GM18868 (cell line): Measurements from ENCODE around the gene PRDM1.
A peak's percentile ranks its signal among the peaks of the same experiment; 100 is the strongest.

ENCODE experiments used
- ATAC-seq: cut with Tn5 transposase; IDR thresholded peaks from one replicate; pipeline ENCODE4 v1.9.1; 2021; ENCODE audit warnings: mild to moderate bottlenecking, moderate library complexity; ENCODE audit not compliant: unreplicated experiment

The PRDM1 gene

DNA sequence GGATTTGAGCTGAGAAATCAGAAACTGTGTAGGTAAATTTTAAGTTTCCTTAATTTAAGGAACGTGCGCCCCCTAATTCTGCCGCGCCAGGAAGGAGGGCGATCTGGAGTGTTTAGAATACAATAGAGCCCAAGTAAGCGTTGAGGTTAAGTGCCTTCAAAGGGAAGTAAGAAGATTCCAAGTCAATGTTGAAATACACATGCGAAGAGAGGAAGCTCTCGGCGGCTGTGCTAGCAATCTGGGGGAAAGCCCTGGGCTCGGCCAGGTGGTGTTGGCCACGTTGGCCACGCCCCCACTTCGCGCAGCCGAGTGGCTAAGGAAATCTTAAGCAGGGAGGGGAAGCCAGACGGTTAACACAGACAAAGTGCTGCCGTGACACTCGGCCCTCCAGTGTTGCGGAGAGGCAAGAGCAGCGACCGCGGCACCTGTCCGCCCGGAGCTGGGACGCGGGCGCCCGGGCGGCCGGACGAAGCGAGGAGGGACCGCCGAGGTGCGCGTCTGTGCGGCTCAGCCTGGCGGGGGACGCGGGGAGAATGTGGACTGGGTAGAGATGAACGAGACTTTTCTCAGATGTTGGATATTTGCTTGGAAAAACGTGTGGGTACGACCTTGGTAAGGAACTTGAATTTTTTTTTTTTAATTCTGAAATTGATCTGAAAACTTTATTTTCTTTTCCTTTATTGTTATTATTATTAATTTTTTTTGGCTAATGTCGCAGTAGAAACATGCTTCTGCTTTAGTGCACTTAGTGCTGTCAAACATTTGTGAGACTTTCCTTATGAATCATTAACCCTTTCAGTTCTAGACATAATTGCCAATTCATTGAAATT is at the start of gene PRDM1:
TSS of gene PRDM1 (plus strand) at position 353 of the 830 bp plus-strand sequence. CDS start at position 571, 218 bp downstream.
- peak; percentile 55 for ATAC-seq

DNA sequence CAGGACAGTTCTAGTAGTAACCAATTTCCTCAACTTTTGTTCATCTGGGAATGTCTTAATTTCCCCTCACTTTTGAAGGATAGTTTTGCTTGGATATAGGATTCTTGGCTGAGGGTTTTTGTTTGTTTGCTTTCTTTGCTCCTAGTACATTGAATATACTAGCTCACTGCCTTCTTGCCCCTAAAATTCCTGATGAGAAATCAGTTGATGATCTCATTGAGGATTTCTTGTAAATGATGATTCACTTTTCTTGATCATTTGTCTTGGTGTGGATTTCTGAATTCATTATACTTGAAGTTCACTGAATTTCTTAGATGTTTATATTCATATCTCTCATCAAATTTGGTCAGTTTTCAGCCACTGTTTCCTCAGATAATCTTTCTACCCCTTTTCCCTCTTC is 49.1 kb upstream of the PRDM1 start:
- ATAC-seq, result no peak

DNA sequence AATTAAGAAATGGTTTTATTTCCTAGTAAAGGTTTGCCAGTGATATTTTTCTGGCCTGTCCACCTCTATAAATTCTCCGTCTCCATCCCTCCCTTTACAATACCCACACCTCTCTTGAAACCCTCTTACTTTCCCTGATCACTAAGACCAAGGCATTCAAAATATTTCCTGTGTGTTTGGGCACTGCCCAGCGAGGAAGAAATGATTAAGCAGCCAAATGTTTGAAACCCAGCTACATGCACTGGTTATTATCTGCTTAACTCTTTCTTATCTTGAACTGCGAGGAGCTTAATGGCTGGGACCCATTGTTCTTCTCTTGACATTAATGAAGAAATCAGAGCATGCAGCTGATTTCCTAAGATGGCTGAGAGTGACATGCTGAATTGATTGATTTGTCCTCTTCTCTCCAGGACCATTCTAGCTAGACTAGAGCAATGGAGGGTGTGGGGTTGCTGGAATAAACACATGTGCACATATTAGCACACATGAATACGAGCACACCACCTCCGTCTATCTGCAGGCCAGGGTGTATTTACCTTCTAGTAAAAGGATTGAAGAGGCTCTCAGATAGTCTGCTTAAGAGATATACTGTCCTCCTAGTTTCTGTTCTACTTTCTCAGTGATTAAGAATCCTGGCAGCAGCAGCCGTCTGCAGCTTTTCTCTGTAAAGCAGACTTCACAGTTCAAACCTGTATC is 46.1 kb upstream of the PRDM1 start:
- no peak for ATAC-seq

DNA sequence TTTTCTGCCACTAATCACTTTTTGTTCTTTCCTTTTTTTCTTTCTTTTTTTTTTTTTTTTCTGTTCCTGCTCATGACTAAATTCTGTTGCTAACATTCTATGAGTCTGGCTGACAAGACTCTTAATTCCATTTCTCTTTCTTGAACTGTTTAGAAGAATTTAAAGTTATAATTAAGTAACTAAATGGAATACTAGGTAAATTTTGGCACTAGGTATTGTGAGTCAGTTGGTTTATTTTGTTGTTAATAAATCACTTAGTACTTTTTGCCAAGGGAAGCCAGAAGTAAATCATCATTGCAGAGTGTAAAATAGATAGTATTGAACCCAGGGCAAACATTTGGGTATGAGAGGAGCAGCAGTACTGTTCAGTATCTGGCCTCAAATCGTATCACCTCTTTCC is 42.0 kb upstream of the PRDM1 start:
- no peak for ATAC-seq

DNA sequence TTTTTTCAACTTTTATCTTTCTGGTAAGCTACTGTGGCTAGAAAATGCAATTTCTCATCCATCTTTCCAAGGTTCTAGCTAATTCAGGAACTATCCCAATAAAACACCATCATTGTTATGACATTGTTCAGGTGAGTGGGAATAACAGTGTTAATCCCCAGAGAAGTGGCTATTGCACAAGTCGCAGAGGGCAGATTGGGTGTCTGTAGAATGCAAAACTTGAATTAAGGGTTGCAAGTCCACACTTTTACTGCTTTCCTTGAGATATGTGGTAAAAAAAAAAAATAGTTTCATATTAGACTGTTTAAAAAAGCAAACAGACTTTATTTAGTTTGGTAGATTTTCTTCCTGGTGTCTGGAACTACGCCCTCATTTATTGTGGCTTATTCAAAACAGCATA is 41.1 kb upstream of the PRDM1 start:
- no peak for ATAC-seq

DNA sequence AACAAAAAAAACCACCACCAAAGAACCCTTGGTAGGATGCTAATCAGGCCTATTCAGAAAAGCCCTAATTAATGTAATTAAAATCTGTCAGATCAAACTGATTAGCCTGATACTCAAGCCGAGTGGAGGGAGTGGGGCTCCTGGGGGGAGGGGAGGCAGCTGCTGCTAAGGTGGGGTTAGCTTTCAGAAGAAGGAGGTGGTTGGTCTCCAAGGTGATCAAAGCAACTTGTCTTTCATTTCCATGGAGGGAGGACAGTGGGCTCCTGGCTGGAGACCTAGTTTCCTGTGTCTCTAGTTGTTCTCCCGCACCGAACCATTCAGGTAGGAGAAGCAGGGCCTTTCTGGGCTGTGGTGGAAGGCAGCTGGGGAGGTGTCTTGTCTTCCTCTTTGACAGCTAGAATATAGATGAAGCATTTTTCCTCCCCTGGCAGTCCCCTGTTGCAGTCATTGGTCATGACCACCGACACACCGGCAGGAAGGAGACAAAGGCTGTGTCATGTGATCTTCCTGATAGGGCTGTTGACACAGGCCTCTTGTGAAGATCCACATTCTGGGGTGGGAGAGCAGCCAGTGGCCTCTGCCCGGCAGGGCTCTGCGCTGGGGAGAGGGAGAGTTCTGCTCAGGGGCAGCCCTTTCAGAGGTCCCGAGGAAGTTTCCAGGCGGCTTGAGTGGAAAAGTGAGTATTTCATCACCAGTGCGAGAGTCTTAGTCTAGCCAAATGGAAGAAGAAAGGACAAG is 39.9 kb upstream of the PRDM1 start:
- ATAC-seq, result no peak

DNA sequence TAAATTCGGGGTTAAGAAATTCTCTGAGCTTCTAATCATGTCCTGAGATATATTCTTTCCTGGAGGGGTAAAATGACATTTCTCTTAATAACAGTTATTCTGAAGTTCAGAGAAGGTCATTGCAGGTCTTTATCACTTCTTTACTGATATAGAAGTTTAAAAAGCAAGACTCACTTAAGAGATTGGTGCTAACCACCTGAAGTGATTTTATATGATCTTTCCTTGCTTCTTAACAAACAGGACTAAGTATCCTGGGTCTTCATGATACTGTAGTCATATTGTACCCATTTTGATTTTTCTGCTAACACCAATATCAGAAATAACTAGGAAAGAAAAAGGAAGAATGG is 39.3 kb upstream of the PRDM1 start:
- no peak for ATAC-seq

DNA sequence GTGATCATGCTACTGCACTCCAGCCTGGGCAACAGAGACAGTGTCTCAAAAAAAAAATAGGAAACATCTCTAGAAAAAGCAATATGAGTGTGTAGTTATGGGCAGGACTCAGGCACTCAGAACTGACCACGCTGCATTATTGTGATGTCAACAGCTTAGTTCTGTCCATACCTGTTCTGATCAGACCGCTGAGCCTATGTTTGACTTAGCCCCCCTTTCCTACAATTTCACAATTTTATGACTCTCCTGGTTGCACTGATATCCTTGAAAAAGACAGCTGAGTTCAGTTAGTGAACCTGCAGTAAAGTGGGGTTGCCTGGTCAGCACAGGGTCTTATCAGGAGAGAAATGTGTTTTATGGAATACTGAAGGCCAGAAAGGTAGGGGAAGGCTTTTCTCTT is 37.8 kb upstream of the PRDM1 start:
- no peak for ATAC-seq

DNA sequence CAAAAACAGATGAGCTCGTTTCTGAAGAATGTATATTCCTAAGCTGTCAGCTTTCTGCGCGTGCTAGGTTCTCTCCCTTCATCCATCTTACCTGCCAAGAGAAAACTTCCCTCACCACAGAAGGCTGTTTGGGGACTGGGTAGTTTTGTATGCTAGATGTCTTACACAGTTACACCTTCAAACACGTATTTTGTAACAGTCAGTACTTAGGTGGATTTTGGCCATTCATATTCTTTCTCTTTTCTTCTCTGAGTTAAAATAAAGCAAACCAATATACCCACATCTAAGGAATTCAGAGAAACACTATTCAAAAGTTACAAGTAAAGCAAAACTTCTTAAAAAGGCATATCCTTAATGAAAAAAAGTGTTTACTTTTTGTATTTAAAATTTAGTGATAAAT is 35.6 kb upstream of the PRDM1 start:
- no peak for ATAC-seq

DNA sequence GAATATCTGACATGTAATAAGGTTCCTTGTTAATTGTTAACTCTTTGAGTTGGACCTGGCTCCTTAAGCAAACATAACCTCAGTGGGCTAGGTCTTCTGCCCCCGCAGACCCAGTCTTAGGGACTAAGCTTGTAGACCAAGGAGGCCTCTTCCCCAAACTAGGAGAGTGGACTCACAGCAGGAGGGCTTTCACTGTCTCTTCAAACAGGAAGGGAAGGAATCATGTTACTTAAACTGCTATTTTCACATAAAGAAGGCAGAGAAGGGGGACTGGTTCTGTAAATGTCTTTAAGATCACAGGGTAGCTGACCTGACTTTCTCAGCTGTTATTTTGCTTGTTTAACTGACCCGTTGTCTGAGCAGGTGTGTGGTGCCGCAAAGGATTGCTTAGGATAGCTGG is 34.9 kb upstream of the PRDM1 start:
- no peak for ATAC-seq

DNA sequence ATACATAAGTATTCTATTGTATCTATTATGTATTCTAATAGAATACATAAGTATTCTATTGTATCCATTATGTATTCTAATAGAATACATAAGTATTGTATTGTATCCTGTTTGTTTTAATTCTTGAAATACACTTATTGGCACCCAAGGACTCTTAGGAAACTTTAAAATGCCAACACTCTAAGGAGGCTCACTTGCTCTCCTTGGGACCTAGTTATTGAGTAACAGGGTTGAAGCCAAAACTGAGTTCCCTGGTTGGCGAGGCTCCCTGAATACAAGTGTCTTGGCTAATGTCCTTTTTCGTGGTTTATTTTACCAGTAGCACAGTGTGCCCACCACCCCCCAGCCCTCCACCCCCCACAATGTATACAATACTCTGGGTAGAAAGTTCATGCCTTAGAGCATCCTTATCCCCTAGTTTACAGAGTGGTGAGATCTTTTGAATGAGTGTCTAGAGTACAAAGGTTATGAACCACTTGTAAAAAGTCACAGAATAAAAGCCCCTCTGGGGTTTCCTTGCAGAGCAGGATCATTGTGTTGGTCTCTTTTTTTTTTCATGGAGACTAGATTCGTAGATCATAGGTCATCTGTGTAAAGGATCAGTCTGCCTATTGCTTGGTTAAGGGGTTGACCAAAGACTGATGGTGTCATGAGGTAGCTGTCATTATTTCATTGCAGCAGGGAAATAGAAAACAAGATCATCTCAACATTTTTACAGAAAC is 32.5 kb upstream of the PRDM1 start:
- no peak for ATAC-seq

DNA sequence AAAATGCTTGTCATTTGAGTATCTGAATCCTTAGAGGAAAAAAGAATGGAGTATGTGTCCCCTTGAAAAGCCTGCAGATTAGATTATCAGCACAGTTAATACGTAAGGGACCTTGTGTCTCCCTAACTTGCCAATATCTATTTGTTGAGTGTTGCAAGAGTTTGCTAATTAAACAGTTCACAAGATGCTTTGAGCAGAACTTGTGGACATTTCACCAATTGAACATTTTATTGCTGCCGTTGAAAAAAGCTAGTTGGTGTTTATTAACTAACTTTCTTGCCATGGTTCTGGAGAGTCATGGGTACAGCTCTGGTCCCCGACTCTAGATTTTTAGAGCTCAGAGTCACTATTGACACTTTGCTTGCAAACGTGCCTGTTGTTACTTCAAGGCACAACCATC is 30.6 kb upstream of the PRDM1 start:
- ATAC-seq, result no peak

DNA sequence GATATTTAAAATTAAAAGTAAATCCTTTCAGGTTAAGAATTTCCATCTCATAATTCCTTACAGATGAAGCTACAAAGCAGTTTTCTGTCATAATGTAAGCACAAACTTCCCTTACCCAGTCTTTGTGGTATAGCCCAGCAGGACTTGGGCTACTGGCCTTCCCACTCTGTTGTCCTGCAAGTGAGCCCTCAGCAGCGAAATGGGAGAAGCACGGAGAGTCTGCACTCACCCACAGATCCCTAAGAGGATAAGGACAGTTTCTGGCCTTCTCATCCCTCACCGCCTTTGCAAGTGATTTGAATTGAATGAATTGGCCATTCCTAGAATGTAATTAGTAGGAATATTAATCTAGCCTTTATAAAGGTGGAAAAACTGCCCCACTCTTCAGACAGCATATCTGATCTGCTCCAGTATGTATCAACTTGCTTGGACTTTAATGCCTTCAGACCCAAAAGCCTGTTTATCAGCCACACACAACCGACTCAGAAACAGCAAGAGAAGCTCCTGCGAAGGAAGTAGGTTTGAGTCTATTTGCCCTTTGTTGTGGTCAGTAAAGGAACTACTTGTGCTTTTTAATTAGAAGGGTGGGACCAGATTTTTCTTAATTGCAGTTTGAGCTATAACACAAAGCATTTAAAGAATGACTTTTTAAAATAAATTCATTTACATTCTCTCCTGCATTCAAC is 29.9 kb upstream of the PRDM1 start:
- ATAC-seq, result no peak

DNA sequence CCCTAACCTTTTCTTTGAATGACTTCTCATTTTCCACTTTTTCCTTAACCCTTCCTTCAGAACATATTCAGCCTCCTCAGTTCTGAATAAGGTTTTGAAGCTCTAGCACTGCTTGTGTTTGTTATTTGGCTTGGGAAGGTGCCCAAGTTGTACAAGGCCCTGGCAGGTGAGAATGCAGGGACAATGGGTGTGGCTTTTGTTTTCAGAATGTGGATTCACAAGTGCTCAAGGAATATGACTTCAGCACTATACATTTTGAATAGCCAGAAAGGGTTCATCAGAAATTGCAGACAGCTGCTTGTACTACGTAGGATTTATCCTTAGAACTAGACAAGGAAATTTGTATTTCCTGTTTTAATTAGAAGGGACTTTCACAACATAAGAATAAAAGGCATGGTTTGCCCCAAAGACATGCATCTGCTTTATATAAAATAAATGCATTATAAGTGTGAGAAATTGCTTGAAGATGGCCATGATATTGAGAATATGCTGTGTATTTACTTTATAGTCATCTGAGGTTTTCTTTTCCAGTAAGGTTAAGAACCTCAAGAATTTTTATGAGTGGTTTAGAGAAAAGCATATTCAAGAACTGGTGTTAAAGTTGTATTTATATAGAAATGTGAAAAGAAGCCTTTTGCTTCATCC is 29.3 kb upstream of the PRDM1 start:
- ATAC-seq, result no peak

DNA sequence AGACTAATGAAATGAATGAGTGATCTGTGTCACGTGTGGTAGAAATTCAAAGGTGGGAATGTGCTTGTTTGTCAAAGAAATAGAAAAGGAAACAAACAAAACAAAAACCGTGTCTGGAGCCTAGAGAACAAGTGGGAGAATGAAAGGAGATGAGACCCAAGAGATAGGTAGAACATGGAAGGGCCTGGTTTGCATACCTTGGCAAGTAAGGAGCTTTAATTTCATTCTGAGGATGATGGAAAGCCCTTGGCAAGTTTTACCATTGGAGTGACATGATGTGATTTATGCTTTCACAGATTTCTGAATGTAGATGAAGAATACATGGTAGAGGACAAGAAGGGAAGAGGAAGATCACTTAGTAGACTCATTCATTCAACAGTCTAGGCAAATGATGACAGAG is 26.8 kb upstream of the PRDM1 start:
- ATAC-seq, result no peak

DNA sequence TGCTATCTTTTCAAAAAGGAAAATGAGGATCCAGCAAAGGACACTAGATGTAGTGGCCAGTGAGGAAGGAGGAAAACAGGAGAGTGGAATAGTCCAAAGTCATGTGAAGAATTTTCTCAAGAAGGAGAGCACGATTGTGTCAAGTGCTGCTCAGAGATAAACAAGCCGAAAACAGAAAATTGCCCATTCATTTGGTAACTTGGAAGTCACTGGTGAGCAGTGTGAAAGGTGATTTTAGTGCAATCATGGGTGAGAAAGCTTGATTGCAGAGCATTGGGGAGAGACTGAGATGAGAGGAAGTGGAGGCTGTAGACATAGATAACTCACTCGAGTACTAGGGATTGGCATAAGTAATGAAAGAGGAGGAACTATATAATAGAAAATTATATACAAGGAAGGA is 26.0 kb upstream of the PRDM1 start:
- ATAC-seq, result no peak

DNA sequence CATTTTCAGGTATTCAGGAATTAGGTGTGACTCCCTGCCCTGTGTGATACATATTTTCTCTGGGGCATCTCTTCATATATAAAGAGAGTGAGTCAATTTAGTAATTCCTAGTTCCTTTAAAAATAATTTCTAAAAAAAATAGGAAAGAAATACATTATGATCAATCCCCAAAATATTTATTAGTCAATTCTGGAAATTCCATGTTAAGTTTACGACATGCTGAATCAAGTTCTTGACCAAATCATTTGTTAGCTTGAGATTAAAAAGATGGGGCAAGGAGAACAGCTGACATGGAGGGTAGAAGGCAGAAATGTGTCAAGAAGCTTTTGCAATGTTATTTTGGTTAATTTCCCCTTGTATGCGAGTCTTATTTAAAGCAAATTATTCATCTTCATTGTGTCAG is 22.7 kb upstream of the PRDM1 start:
- ATAC-seq, result no peak

DNA sequence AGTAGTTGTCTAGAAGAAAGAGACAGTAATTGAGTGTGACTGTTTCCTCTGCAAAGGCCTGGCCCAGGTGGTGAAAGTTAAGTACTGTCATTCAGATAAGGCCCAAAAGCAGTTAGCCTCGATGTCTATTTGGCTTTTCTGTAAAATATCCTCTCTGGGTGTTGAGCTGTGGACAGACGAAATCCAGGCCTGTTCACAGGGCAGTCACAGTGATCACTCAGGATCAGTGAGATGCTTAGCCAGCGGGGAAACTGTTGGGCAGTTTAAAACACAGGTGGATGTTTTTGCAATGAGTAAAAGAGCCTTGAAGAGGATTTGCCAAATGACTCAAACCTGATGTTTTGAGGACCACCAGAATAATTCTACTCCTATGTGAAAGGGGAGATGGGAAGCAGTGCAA is 22.0 kb upstream of the PRDM1 start:
- no peak for ATAC-seq

DNA sequence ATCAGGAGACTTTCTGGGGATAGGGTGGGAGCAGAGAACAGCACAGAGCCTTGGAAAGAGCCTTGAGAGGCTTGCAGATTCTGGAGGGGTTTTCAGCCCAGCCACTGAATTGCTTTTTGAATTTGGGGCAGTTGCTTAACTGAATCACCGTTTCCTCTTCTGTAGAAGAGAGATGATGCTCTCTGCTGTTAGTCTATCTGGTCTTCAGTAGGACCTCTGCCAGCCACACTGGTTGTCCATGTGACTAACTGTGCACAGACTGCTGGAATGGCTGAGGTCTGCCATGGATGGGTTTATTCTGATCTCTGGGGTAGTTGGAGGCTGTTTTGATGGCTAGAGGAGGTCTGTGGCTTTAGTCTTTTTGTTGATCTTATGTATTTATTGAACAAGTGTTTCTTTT is 21.4 kb upstream of the PRDM1 start:
- no peak for ATAC-seq

DNA sequence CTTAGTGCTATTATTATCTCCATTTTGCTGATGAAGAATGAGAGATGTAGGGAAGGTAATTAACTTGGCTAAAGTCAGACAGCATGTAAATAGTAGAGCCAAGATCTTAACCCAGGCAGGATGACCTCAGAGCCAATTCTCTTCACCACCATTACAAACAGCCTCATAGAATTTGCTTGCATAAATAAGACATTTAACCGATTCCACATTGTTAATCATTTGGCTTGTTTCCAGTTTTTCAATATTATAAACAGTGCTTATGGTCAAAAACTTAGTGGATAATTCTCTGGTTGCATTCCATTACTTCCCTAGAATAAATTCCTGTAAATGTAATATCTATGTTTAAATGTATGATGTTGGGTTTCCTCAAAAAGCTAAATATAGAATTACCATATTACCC is 19.1 kb upstream of the PRDM1 start:
- no peak for ATAC-seq
